HepG2 (cell line): ENCODE measurements around the gene TMEM186. TPM values are rescaled to one million over a fixed set of nuclear protein-coding genes. Genes with fewer than 3 reads are reported as not detected.

ENCODE experiments used
- ATAC-seq: fragments of 200-7000 bp; cut with Tn5 transposase; 3 replicates; pipeline ENCODE4 v1.9.1; 2020; ENCODE audit warnings: mild to moderate bottlenecking, moderate library complexity
- BruUV-seq: library from RNA; stranded (reverse); fragments of 400-500 nt; replicated peaks from 2 replicates; lab custom pipeline; 2021; lab: Mats Ljungman, UMichigan
- CTCF ChIA-PET: fragments of 300-600 bp; formaldehyde crosslinking; extraction: SDS; loops from one replicate; lab custom pipeline; 2021; ENCODE audit warnings: low total read pairs, inconsistent platforms, low intra/inter-chr PET ratio; lab: Yijun Ruan, JAX
- POLR2A ChIA-PET: fragments of 350-600 bp; sonication (Branson Sonifier 250); formaldehyde crosslinking; loops from one replicate; lab custom pipeline; 2020; ENCODE audit warnings: antibody characterized with exemption, inconsistent platforms; lab: Yijun Ruan, JAX
- DNase-seq: peaks from one replicate; pipeline ENCODE4 v3.0.0-alpha.2; 2015; ENCODE audit warnings: low spot score
- FAIRE-seq: peaks from 3 replicates; lab custom pipeline; 2011; peaks lifted over from hg19 to GRCh38; lab: Jason Lieb, UNC
- H2AFZ ChIP-seq: one replicate; pipeline ENCODE4 v1.6.1; 2011; ENCODE audit warnings: low read length, inconsistent platforms
- H3K27ac ChIP-seq: fragments of 300-600 bp; 3 replicates; pipeline ENCODE4 v1.8.0; 2011; ENCODE audit warnings: mixed run types, mild to moderate bottlenecking, mixed read lengths, low read length, inconsistent platforms; ENCODE audit not compliant: insufficient read depth; ENCODE audit errors: extremely low read length
- H3K27me3 ChIP-seq, 2 experiments: fragments of 200-600 bp in 1 of 2; 2 replicates in 1 of 2; 3 replicates in 1 of 2; pipeline versions ENCODE4 v1.6.0 to v1.8.0; 2011; ENCODE audit warnings: low read length in 2 of 2, mild to moderate bottlenecking in 2 of 2, moderate library complexity in 2 of 2, inconsistent platforms in 1 of 2; ENCODE audit not compliant: insufficient read depth in 2 of 2, control insufficient read depth in 1 of 2
- H3K36me3 ChIP-seq, 2 experiments: fragments of 200-600 bp in 1 of 2; replicated peaks in 1 of 2; 2 replicates in 1 of 2; 3 replicates in 1 of 2; pipeline versions ENCODE4 v1.5.1 to v1.8.0; 2011; ENCODE audit warnings: low read length in 2 of 2, inconsistent platforms in 1 of 2; ENCODE audit not compliant: insufficient read depth in 2 of 2, control insufficient read depth in 1 of 2
- H3K4me1 ChIP-seq: 2 replicates; pipeline ENCODE4 v1.5.1; 2012; ENCODE audit warnings: low read length, inconsistent platforms; ENCODE audit not compliant: insufficient read depth
- H3K4me2 ChIP-seq: 2 replicates; pipeline ENCODE4 v1.6.0; 2011; ENCODE audit warnings: low read depth, low read length, inconsistent platforms
- H3K4me3 ChIP-seq, 3 experiments: fragments of 200-600 bp in 1 of 3; sonication (generic), shearing (Covaris generic) in 1 of 3; replicated peaks in 1 of 3; 2 replicates each; pipeline ENCODE4 v1.5.1; 2011 to 2016; ENCODE audit warnings: low read length in 3 of 3, inconsistent platforms in 2 of 3, low read depth in 2 of 3, mild to moderate bottlenecking in 2 of 3, control low read depth in 1 of 3, mixed read lengths in 1 of 3; ENCODE audit not compliant: insufficient read depth in 1 of 3
- H3K79me2 ChIP-seq: one replicate; pipeline ENCODE4 v1.6.1; 2011; ENCODE audit warnings: low read length, inconsistent platforms; ENCODE audit not compliant: insufficient read depth
- H3K9ac ChIP-seq: 2 replicates; pipeline ENCODE4 v1.6.0; 2011; ENCODE audit warnings: mild to moderate bottlenecking, low read depth, low read length, inconsistent platforms; ENCODE audit not compliant: insufficient read depth
- H3K9me3 ChIP-seq: 2 replicates; pipeline ENCODE4 v1.5.1; 2012; ENCODE audit warnings: mild to moderate bottlenecking, low read length
- H4K20me1 ChIP-seq: 2 replicates; pipeline ENCODE4 v1.6.0; 2011; ENCODE audit warnings: inconsistent platforms, mild to moderate bottlenecking, low read length, moderate library complexity; ENCODE audit not compliant: insufficient read depth
- AGO2 ChIP-seq: fragments of 200-400 bp; formaldehyde crosslinking; optimal IDR thresholded peaks from 2 replicates; pipeline ENCODE3; 2017; ENCODE audit warnings: mild to moderate bottlenecking, low read depth, low read length, moderate library complexity
- ELF3 ChIP-seq: IDR thresholded peaks from 2 replicates; pipeline ENCODE4 v1.6.1; 2016; ENCODE audit warnings: missing genetic modification reagents, missing compliant biosample characterization
- KAT8 ChIP-seq: IDR thresholded peaks from 2 replicates; pipeline ENCODE4 v1.6.1; 2016; ENCODE audit warnings: missing genetic modification reagents, missing compliant biosample characterization
- MED1 ChIP-seq: sonication (generic); formaldehyde crosslinking; IDR thresholded peaks from 2 replicates; pipeline ENCODE4 v1.4.0; 2020; ENCODE audit warnings: missing genetic modification reagents
- MYC ChIP-seq: sonication (generic); formaldehyde crosslinking; IDR thresholded peaks from 2 replicates; pipeline ENCODE4 v1.9.0; 2021; ENCODE audit warnings: missing genetic modification reagents, borderline replicate concordance
- SMAD9 ChIP-seq: sonication (generic); formaldehyde crosslinking; IDR thresholded peaks from 2 replicates; pipeline ENCODE4 v1.5.1; 2020; ENCODE audit warnings: mild to moderate bottlenecking, missing genetic modification reagents
- SP1 ChIP-seq, 2 experiments: fragments of 450-650 bp in 1 of 2; sonication (generic) in 1 of 2; formaldehyde crosslinking in 1 of 2; IDR thresholded peaks; 2 replicates each; pipeline versions ENCODE4 v1.4.0 to v1.6.1; 2016 to 2020; ENCODE audit warnings: missing genetic modification reagents in 1 of 2
- TGIF2 ChIP-seq: IDR thresholded peaks from 2 replicates; pipeline ENCODE4 v1.6.1; 2016; ENCODE audit warnings: control low read depth, missing compliant biosample characterization
- TOE1 ChIP-seq: sonication (generic); formaldehyde crosslinking; IDR thresholded peaks from 2 replicates; pipeline ENCODE4 v1.4.0; 2020; ENCODE audit warnings: mild to moderate bottlenecking, missing genetic modification reagents
- ZNF142 ChIP-seq: sonication (generic); formaldehyde crosslinking; IDR thresholded peaks from 2 replicates; pipeline ENCODE4 v1.4.0; 2020; ENCODE audit warnings: missing genetic modification reagents
- ZNF317 ChIP-seq: sonication (generic); formaldehyde crosslinking; IDR thresholded peaks from 2 replicates; pipeline ENCODE4 v1.5.0; 2020; ENCODE audit warnings: mild to moderate bottlenecking, missing genetic modification reagents
- ZNF468 ChIP-seq: sonication (generic); formaldehyde crosslinking; IDR thresholded peaks from 2 replicates; pipeline ENCODE4 v1.8.0; 2022; ENCODE audit warnings: mild to moderate bottlenecking, moderate library complexity, missing genetic modification reagents
- WGBS: methylation state at CpG from one replicate; pipeline ENCODE4 v1.1.6; 2017; ENCODE audit warnings: low lambda C conversion rate; 5-methylcytosine and 5-hydroxymethylcytosine counted together
- in situ Hi-C: cut with HindIII; loops from 2 replicates; pipeline ENCODE4 v1.10.0; 2017; ENCODE audit warnings: low pct_unique_long_range_greater_than_20kb; ENCODE audit not compliant: extremely low pct_ligation_motif_present
- intact Hi-C: fragments of 100-400 bp; cut with micrococcal nuclease; formaldehyde crosslinking; loops from one replicate; pipeline ENCODE4 v1.10.0; 2022; ENCODE audit not compliant: unreplicated experiment
- polyA plus RNA-seq, 8 experiments: library from polyadenylated mRNA; depleted of rRNA in 3 of 8; stranded (reverse) in 7 of 8; unstranded in 1 of 8; fragments of >200 nt; fragmentation: Illumina TruSeq in 4 of 8; extraction: Trizol in 4 of 8; gene quantifications; 2 replicates each; pipeline versions ENCODE4 v1.2.1 to v1.2.3, GENCODE V29; 2011 to 2016; ENCODE audit warnings: low read depth in 4 of 8, missing spikeins in 1 of 8, mixed read lengths in 1 of 8; ENCODE audit not compliant: insufficient read depth in 1 of 8
- total RNA-seq, 5 experiments: library from RNA; depleted of rRNA; stranded (reverse); fragments of >200 nt; fragmentation: Illumina TruSeq; extraction: Trizol; gene quantifications; 2 replicates each; pipeline ENCODE4 v1.2.3, GENCODE V29; 2016; ENCODE audit warnings: low read depth in 1 of 5
- TF ChIP-seq, protein P1 (sequence below): sonication (generic); formaldehyde crosslinking; IDR thresholded peaks from 2 replicates; pipeline ENCODE4 v1.4.0; 2020; ENCODE audit warnings: missing genetic modification reagents
- TF ChIP-seq, protein P2 (sequence below): sonication (generic); formaldehyde crosslinking; IDR thresholded peaks from 2 replicates; pipeline ENCODE4 v1.8.0; 2022; ENCODE audit warnings: missing genetic modification reagents, mild to moderate bottlenecking, borderline replicate concordance
- TF ChIP-seq, protein P3 (sequence below): sonication (generic); formaldehyde crosslinking; IDR thresholded peaks from 2 replicates; pipeline ENCODE4; 2020; ENCODE audit warnings: missing genetic modification reagents, mild to moderate bottlenecking, borderline replicate concordance

TMEM186 gene
- total and polyA plus RNA-seq, 2 of the 13 experiments (the other 11 are each of a cell fraction or from before 2014, with no cell fraction given): 16.2 to 19.3 TPM

DNA sequence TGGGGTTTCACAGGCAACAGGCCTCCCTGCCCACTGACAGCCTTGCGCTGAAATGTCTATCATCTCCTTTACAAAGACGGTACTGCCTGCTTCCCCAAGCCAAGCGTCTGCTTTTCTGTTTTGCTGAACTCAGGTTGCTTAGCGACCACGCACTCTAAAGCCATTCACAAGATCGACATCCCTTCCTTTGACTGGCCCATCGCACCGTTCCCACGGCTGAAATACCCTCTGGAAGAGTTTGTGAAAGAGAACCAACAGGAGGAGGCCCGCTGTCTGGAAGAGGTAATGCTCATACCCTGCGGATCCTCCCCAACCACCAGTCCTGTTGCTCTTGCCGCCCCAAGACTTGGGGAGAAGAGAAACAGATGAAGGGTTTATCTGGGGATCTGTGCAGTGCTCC is 28.7 kb downstream of the TMEM186 start:
- no peak overlapping the region for H3K4me2 ChIP-seq
- WGBS: 98% methylated on average over 12 of the region's 12 CpGs
- H3K27ac ChIP-seq: no peak overlapping the region
- H4K20me1 ChIP-seq: no peaks in the 10 kb centered on the region
- CTCF ChIA-PET: no interaction called here
- DNase-seq (no peak), FAIRE-seq (no peak), ATAC-seq (no peak)
- H3K79me2 ChIP-seq: no peaks in the 10 kb centered on the region
- H3K9ac ChIP-seq: no peak overlapping the region
- in situ Hi-C loops: no loop called here
- intact Hi-C loops: loop anchor here (5.0 kb wide), 1 partner anchor 1504 kb away; no protein-coding TSS in a partner anchor
- no peak overlapping the region for H3K4me3 ChIP-seq
- no TSS peak for BruUV-seq
- peaks cover 44 to 65% of the 10 kb centered on the region in 2 experiments for H3K36me3 ChIP-seq
- no peaks in the 10 kb centered on the region for H3K9me3 ChIP-seq
- no peaks in the 10 kb centered on the region for H3K4me1 ChIP-seq
- POLR2A ChIA-PET: no interaction called here
- no peaks in the 10 kb centered on the region for H3K27me3 ChIP-seq
- H2AFZ ChIP-seq: no peak overlapping the region
- TF ChIP-seq TOE1 (CRISPR knock-in tag): no peak
- TF ChIP-seq, protein P1, sequence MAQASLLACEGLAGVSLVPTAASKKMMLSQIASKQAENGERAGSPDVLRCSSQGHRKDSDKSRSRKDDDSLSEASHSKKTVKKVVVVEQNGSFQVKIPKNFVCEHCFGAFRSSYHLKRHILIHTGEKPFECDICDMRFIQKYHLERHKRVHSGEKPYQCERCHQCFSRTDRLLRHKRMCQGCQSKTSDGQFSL (CRISPR knock-in tag): no peak
- TF ChIP-seq ZNF142 (CRISPR knock-in tag): no peak
- TF ChIP-seq MED1 (CRISPR knock-in tag): no peak
- TF ChIP-seq MYC (CRISPR knock-in tag): no peak
- no peak for TF ChIP-seq ELF3 (CRISPR knock-in tag)
- TF ChIP-seq SMAD9 (CRISPR knock-in tag): no peak
- TF ChIP-seq, protein P2, sequence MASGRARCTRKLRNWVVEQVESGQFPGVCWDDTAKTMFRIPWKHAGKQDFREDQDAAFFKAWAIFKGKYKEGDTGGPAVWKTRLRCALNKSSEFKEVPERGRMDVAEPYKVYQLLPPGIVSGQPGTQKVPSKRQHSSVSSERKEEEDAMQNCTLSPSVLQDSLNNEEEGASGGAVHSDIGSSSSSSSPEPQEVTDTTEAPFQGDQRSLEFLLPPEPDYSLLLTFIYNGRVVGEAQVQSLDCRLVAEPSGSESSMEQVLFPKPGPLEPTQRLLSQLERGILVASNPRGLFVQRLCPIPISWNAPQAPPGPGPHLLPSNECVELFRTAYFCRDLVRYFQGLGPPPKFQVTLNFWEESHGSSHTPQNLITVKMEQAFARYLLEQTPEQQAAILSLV (CRISPR knock-in tag): no peak
- TF ChIP-seq ZNF468 (CRISPR knock-in tag): no peak
- no peak for TF ChIP-seq AGO2
- no peak for TF ChIP-seq SP1 (IDR thresholded peaks at IDR 0.05)
- no peak for TF ChIP-seq SP1 (CRISPR knock-in tag; IDR thresholded peaks at IDR 0.05)
- TF ChIP-seq, protein P3, sequence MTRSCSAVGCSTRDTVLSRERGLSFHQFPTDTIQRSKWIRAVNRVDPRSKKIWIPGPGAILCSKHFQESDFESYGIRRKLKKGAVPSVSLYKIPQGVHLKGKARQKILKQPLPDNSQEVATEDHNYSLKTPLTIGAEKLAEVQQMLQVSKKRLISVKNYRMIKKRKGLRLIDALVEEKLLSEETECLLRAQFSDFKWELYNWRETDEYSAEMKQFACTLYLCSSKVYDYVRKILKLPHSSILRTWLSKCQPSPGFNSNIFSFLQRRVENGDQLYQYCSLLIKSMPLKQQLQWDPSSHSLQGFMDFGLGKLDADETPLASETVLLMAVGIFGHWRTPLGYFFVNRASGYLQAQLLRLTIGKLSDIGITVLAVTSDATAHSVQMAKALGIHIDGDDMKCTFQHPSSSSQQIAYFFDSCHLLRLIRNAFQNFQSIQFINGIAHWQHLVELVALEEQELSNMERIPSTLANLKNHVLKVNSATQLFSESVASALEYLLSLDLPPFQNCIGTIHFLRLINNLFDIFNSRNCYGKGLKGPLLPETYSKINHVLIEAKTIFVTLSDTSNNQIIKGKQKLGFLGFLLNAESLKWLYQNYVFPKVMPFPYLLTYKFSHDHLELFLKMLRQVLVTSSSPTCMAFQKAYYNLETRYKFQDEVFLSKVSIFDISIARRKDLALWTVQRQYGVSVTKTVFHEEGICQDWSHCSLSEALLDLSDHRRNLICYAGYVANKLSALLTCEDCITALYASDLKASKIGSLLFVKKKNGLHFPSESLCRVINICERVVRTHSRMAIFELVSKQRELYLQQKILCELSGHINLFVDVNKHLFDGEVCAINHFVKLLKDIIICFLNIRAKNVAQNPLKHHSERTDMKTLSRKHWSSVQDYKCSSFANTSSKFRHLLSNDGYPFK (CRISPR knock-in tag): no peak
- no peak for TF ChIP-seq KAT8 (CRISPR knock-in tag)
- TF ChIP-seq TGIF2 (CRISPR knock-in tag): no peak
- TF ChIP-seq ZNF317 (CRISPR knock-in tag): no peak
